ENCODE data around the gene NRXN3.

GRCh38 chr14:79331830-79332229, 1161.7 kb downstream of the NRXN3 start:
- TF ChIP-seq, protein P1, sequence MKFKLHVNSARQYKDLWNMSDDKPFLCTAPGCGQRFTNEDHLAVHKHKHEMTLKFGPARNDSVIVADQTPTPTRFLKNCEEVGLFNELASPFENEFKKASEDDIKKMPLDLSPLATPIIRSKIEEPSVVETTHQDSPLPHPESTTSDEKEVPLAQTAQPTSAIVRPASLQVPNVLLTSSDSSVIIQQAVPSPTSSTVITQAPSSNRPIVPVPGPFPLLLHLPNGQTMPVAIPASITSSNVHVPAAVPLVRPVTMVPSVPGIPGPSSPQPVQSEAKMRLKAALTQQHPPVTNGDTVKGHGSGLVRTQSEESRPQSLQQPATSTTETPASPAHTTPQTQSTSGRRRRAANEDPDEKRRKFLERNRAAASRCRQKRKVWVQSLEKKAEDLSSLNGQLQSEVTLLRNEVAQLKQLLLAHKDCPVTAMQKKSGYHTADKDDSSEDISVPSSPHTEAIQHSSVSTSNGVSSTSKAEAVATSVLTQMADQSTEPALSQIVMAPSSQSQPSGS (tag by site-specific recombination; IDR thresholded peaks at IDR 0.05; ENCODE audit: low read depth): no peak
- TF ChIP-seq CTCF (tag by site-specific recombination; IDR thresholded peaks at IDR 0.05) (no peak), ZNF654 (tag by site-specific recombination; IDR thresholded peaks at IDR 0.05; ENCODE audit: low read depth) (no peak), ZNF658 (tag by site-specific recombination; IDR thresholded peaks at IDR 0.05) (no peak), ZNF664 (tag by site-specific recombination; IDR thresholded peaks at IDR 0.05) (no peak), SP2 (tag by site-specific recombination; IDR thresholded peaks at IDR 0.05) (no peak), PRDM1 (tag by site-specific recombination; IDR thresholded peaks at IDR 0.05) (no peak), ZNF221 (tag by site-specific recombination; IDR thresholded peaks at IDR 0.05; ENCODE audit: borderline replicate concordance) (no peak)
